Adrenal gland (tissue), 12 donors: Measurements from ENCODE around the gene PTER. TPM values are rescaled to one million over a fixed set of nuclear protein-coding genes. Genes with fewer than 3 reads are reported as not detected.

Source experiments
- DNase-seq, 7 donors: peaks; one replicate each; pipeline ENCODE4 v3.0.0-alpha.2; 2019 to 2020
- H3K27ac ChIP-seq, 5 donors: fragments of 200-600 bp; sonication (generic) in 4 of 5; 1 replicate in 3 of 5; 2 replicates in 2 of 5; pipeline versions ENCODE4 v1.5.1 to v1.8.0; 2016 to 2020; ENCODE audit warnings: mild to moderate bottlenecking in 1 of 5
- H3K27me3 ChIP-seq: fragments of 200-600 bp; 2 replicates; pipeline ENCODE4 v1.8.0; 2021
- H3K36me3 ChIP-seq, 2 donors: fragments of 200-600 bp; replicated peaks in 1 of 2; 1 replicate in 1 of 2; 2 replicates in 1 of 2; pipeline versions ENCODE4 v1.5.1 to v1.8.0; 2018 to 2022
- H3K4me1 ChIP-seq, 2 donors: fragments of 200-600 bp; replicated peaks in 1 of 2; 1 replicate in 1 of 2; 2 replicates in 1 of 2; pipeline versions ENCODE4 v1.5.1 to v1.8.0; 2018 to 2021
- H3K4me3 ChIP-seq, 4 donors: fragments of 200-600 bp; sonication (generic) in 3 of 4; one replicate each; pipeline ENCODE4 v1.5.1; 2016 to 2018
- H3K9me3 ChIP-seq, 3 donors: fragments of 200-600 bp; sonication (generic) in 1 of 3; replicated peaks in 1 of 3; 1 replicate in 2 of 3; 2 replicates in 1 of 3; pipeline versions ENCODE4 v1.5.1 to v1.8.0; 2016 to 2021
- CTCF ChIP-seq, 6 experiments: fragments of 450-650 bp in 4 of 6; fragments of 200-600 bp in 2 of 6; sonication (generic) in 1 of 6; IDR thresholded peaks; 1 replicate in 5 of 6; 2 replicates in 1 of 6; pipeline versions ENCODE4 v1.5.1 to v1.8.0; 2016 to 2021; ENCODE audit warnings: antibody characterized with exemption in 6 of 6, mild to moderate bottlenecking in 2 of 6, moderate library complexity in 1 of 6
- POLR2A ChIP-seq, 2 donors: fragments of 450-650 bp; IDR thresholded peaks; one replicate each; pipeline ENCODE4 v1.6.1; 2017; ENCODE audit warnings: antibody characterized with exemption in 2 of 2, mild to moderate bottlenecking in 2 of 2, moderate library complexity in 1 of 2
- WGBS, 4 donors: extraction: QIAGEN DNeasy Blood & Tissue Kit in 2 of 4; methylation state at CpG; one replicate each; pipeline versions ENCODE4 v1.1.5 to v1.1.7; 2013 to 2017; 5-methylcytosine and 5-hydroxymethylcytosine counted together
- intact Hi-C, 2 donors: fragments of 100-400 bp; cut with DNase I; formaldehyde crosslinking; loops; one replicate each; pipeline versions ENCODE4 v1.14.1 to v1.15.0; 2022 to 2023
- polyA plus RNA-seq, 3 donors: library from polyadenylated mRNA; stranded (reverse); fragments of 200-250 nt in 2 of 3; fragments of 350-450 nt in 1 of 3; fragmentation: Illumina TruSeq in 1 of 3; extraction: RNeasy Lipid Tissue Mini Kit (QIAGEN cat#74804) in 1 of 3; gene quantifications; one replicate each; pipeline ENCODE4 v1.2.3, GENCODE V29; 2013 to 2014
- total RNA-seq, 9 donors: library from RNA; depleted of rRNA in 4 of 9; stranded (reverse); fragments of >200 nt in 4 of 9; fragments of 120-200 nt in 1 of 9; fragmentation: NEBNext Ultra II Directional in 1 of 9; extraction: Animal tissue kit (Norgen Biotek cat#: 25700) in 1 of 9; gene quantifications; one replicate each; pipeline versions ENCODE4 v1.1.0 to v1.2.4, GENCODE V29; 2013 to 2023
- donor health status: healthy with polysubstance abuse.
- donor health status: Bipolar disorder and iron deficiency.
- donor health status: DM: yes; HTN: yes; CAD: no.
- donor health status: DM: no; HTN: no; CAD: no.
- donor health status: DM: no; HTN: no; CAD: no.
- donor health status: DM: yes; HTN: yes; CAD: no.

Gene PTER
- total and polyA plus RNA-seq, 12 donors, result 2.1 to 26.9 (median 13.1) TPM

- intact Hi-C loops, result no loop called here
- Histone ChIP-seq H3K4me1 (no peaks in the 10 kb centered on the region), H3K4me3 (no peak overlapping the region), H3K27ac (no peak overlapping the region), H3K9me3 (no peaks in the 10 kb centered on the region), H3K27me3 (no peaks in the 10 kb centered on the region), H3K36me3 (no peaks in the 10 kb centered on the region)
- TF ChIP-seq POLR2A (IDR thresholded peaks at IDR 0.05) (no peak), CTCF (IDR thresholded peaks at IDR 0.05) (no peak)
- WGBS, 4 donors, result 93 to 100% (median 97%) methylated on average over 1 of the region's 1 CpG
- DNase-seq, result no peak
These were observed 29.2 kb downstream of the PTER start for GRCh38 chr10:16466001-16466400.

- Histone ChIP-seq H3K4me3 (no peak overlapping the region), H3K27me3 (no peaks in the 10 kb centered on the region), H3K36me3 (no peaks in the 10 kb centered on the region), H3K9me3 (no peaks in the 10 kb centered on the region), H3K27ac (no peak overlapping the region), H3K4me1 (no peaks in the 10 kb centered on the region)
- peak in 2 of 7 donors; percentile 5 to 15 for DNase-seq
- intact Hi-C loops, result no loop called here
- 69 to 78% (median 73%) methylated on average over 5 of the region's 5 CpGs for WGBS, 4 donors
- TF ChIP-seq CTCF (IDR thresholded peaks at IDR 0.05) (no peak), POLR2A (IDR thresholded peaks at IDR 0.05) (no peak)
These were observed 33.9 kb downstream of the PTER start for GRCh38 chr10:16470747-16471146.

GRCh38 chr10:16472828-16473227, 36.0 kb downstream of the PTER start:
- WGBS, 4 donors, result 81 to 90% (median 84%) methylated on average over 3 of the region's 3 CpGs
- no peaks in the 10 kb centered on the region for H3K9me3 ChIP-seq
- no peaks in the 10 kb centered on the region for H3K27me3 ChIP-seq
- intact Hi-C loops, result no loop called here
- H3K36me3 ChIP-seq, result no peaks in the 10 kb centered on the region
- H3K4me3 ChIP-seq, result no peak overlapping the region
- TF ChIP-seq POLR2A (IDR thresholded peaks at IDR 0.05) (no peak), CTCF (IDR thresholded peaks at IDR 0.05) (no peak)
- DNase-seq, result no peak
- no peak overlapping the region for H3K27ac ChIP-seq
- no peaks in the 10 kb centered on the region for H3K4me1 ChIP-seq

- DNase-seq, result no peak
- H3K27ac ChIP-seq, result no peak overlapping the region
- H3K4me1 ChIP-seq, result no peaks in the 10 kb centered on the region
- H3K36me3 ChIP-seq, result no peaks in the 10 kb centered on the region
- intact Hi-C loops, result no loop called here
- H3K9me3 ChIP-seq, result no peaks in the 10 kb centered on the region
- H3K4me3 ChIP-seq, result no peak overlapping the region
- WGBS, 4 donors, result 81 to 87% (median 86%) methylated on average over 1 of the region's 1 CpG
- H3K27me3 ChIP-seq, result no peaks in the 10 kb centered on the region
- TF ChIP-seq POLR2A (IDR thresholded peaks at IDR 0.05) (no peak), CTCF (IDR thresholded peaks at IDR 0.05) (no peak)
These were observed 40.9 kb downstream of the PTER start for GRCh38 chr10:16477757-16478156.
